SW480 (cell line): ENCODE data around the gene MBD3L3.
"Not testable (repeated sequence)": the region's sequence is repeated elsewhere in the genome, so short reads cannot be mapped to it uniquely, and the experiment has no call there.

ENCODE experiments used
- DNase-seq: peaks from one replicate; pipeline ENCODE4 v3.0.0-alpha.2; 2016; ENCODE audit warnings: low spot score

MBD3L3 gene

GRCh38 chr19:7063339-7063738 lies 4.9 kb upstream of the MBD3L3 start:
- DNase-seq, result no peak

DNA sequence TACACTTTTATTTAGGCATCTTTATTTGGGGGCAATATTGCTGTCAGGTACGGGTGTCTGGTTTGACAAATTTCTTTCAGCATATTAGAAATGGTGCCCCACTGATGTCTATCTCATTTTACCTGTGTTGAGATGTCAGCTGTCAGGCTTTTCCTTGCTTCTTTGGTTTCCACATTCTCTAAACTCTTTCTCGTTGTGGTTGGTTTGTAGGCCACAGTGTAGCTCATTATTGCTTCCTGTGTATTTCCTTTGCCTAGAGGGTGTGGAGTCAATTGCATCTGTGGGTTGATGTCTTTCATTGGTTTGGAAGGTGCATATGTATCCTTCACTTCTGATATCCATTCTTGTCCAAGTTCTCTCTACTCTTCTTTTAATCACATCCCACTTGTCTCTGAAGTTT lies 1.5 kb upstream of the MBD3L3 start:
- DNase-seq, result not testable (repeated sequence)

- DNase-seq, result not testable (repeated sequence)
Measured at GRCh38 chr19:7056371-7056770, 2.1 kb downstream of the MBD3L3 start.

- not testable (repeated sequence) for DNase-seq
Measured at GRCh38 chr19:7055679-7056078, 2.8 kb downstream of the MBD3L3 start.

DNA sequence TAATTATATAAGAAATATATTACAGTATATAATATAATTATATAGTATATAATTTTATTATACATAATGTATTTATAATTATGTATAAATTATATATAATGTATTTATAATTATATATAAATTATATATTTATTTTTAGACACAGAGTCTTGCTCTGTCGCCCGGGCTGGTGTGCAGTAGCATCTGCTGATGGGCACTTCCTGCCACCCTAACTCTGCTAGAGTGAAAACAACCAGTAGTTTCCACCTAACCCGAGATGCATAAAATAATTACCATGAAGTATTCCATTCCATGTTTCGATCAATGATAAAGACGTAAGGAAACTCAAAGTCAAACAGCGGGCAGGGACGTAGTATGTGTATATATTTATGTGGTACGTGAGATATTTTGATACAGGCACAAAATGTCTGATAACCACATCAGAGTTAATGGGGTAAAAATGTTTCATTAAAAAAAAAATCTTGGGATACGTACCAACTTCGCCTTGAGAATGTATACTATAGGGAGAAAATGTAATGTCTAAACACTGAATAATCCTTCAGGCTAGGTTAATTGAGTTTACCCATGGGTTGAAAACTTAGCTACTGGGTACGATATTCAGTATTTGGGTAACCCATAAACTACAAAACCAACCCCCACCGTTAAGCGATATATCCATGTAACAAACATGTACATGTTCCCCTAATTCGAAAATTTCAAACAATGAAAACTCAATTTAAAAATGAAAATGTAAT lies 3.7 kb downstream of the MBD3L3 start:
- not testable (repeated sequence) for DNase-seq

GRCh38 chr19:7052896-7053295 lies 5.6 kb downstream of the MBD3L3 start:
- not testable (repeated sequence) for DNase-seq

- DNase-seq, result not testable (repeated sequence)
Measured at GRCh38 chr19:7051421-7051820, 7.1 kb downstream of the MBD3L3 start.

GRCh38 chr19:7049021-7049420 lies 9.5 kb downstream of the MBD3L3 start, which contains the start of gene MBD3L2:
Gene MBD3L2, plus strand, starts transcription at chr19:7049321. Its CDS starts 53 bp downstream, at chr19:7049374.
- DNase-seq, result not testable (repeated sequence)

- not testable (repeated sequence) for DNase-seq
Measured at GRCh38 chr19:7041563-7041962, 16.9 kb downstream of the MBD3L3 start.

- not testable (repeated sequence) for DNase-seq
Measured at GRCh38 chr19:7040079-7040478, 18.4 kb downstream of the MBD3L3 start, which contains the start of gene MBD3L4. Gene MBD3L4, minus strand, starts transcription at chr19:7040179. Its CDS starts 35 bp downstream, at chr19:7040144.

- not testable (repeated sequence) for DNase-seq
Measured at GRCh38 chr19:7030278-7030677, 28.2 kb downstream of the MBD3L3 start, which contains the start of gene MBD3L5. Gene MBD3L5, plus strand, starts transcription at chr19:7030578. Its CDS starts 34 bp downstream, at chr19:7030612.

GRCh38 chr19:7028790-7029189 lies 29.7 kb downstream of the MBD3L3 start:
- not testable (repeated sequence) for DNase-seq

DNA sequence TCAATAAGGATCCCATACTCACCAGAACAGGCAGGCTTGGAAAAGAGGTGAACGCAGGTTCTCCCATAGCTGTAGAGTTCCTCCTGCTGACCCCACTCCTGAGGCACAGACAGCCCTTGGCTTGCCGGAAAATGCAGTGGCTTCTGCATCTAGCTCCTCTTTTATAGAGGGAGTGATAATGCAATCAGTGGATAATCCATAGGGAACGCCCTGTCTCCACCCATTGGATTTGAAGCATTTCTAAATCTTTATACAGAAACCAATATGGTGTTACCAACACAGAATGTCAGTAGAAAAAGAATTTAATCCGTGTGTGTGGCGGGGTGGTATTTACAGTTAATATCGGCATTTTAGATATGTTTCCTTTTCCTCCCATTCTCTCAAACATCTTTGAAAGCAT lies 37.1 kb downstream of the MBD3L3 start, which contains the start of gene MBD3L2B:
Gene MBD3L2B, minus strand, starts transcription at position 101 of the 400 bp plus-strand sequence. Its CDS starts 34 bp downstream, at position 67.
- DNase-seq, result not testable (repeated sequence)

- no peak for DNase-seq
Measured at GRCh38 chr19:7018828-7019227, 39.6 kb downstream of the MBD3L3 start.

- no peak for DNase-seq
Measured at GRCh38 chr19:7013678-7014077, 44.8 kb downstream of the MBD3L3 start.

GRCh38 chr19:7010722-7011593 lies 47.5 kb downstream of the MBD3L3 start:
- no peak for DNase-seq

DNA sequence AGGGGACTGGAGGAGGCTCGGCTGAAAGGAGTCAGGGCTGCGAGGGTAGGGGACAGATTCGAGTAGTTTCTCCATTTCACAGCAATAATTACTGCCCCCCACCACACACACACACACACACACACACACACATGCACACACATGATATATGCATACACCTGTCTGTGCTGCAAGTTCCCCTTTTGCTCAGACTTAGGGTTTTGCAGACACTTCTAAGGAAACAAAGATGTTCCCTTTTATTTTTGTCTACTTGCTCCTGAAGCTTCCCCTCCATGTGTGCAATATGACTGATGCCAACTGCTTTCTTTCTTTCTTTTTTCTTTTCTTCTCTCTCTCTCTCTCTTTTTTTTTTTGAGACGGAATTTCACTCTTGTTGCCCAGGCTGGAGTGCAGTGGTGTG lies 50.6 kb downstream of the MBD3L3 start:
- no peak for DNase-seq
